ENCODE measurements around the gene PTGES. TPM values are rescaled to one million over a fixed set of nuclear protein-coding genes. Genes with fewer than 3 reads are reported as not detected.
"Not testable (repeated sequence)": the region's sequence is repeated elsewhere in the genome, so short reads cannot be mapped to it uniquely, and the experiment has no call there.

PTGES gene
- polyA plus RNA-seq, 3 donors: 0.29 to 1.8 (median 0.84) TPM

- H2AFZ ChIP-seq (ENCODE audit: insufficient read depth, low read depth, low read length, poor library complexity, severe bottlenecking): no peak overlapping the region
- H4K20me1 ChIP-seq (ENCODE audit: insufficient read depth, low read length): no peaks in the 10 kb centered on the region
- no peaks in the 10 kb centered on the region for H3K79me2 ChIP-seq (ENCODE audit: insufficient read depth, low read length)
- H3K4me2 ChIP-seq (replicated peaks; ENCODE audit: extremely low read depth, low read length, poor library complexity, severe bottlenecking): no peak overlapping the region
- H3K27me3 ChIP-seq (ENCODE audit: control insufficient read depth in 2 of 2, insufficient read depth in 2 of 2, low read length in 2 of 2): peaks cover 0 to 22% of the 10 kb centered on the region in 2 donors
- no peak overlapping the region for H3K27ac ChIP-seq (ENCODE audit: low read depth in 1 of 2, low read length in 2 of 2)
- no peaks in the 10 kb centered on the region for H3K9me3 ChIP-seq (replicated peaks in 1 of 2; ENCODE audit: control insufficient read depth in 1 of 2, insufficient read depth in 1 of 2, low read length in 2 of 2)
- intact Hi-C loops (cut with micrococcal nuclease): no loop called here
- H3K9me3 Mint-ChIP-seq: no peaks in the 10 kb centered on the region
- no peaks in the 10 kb centered on the region for H3K36me3 ChIP-seq (replicated peaks in 1 of 2; ENCODE audit: control insufficient read depth in 1 of 2, insufficient read depth in 2 of 2, low read length in 2 of 2)
- H3K36me3 Mint-ChIP-seq: peaks cover 0 to 5% of the 10 kb centered on the region in 2 donors
- H3K27ac Mint-ChIP-seq: peak overlapping the region in 1 of 7 donors; percentile 50
- peaks cover 40% of the 10 kb centered on the region for H3K4me1 Mint-ChIP-seq
- WGBS (ENCODE audit: insufficient coverage): 96% methylated on average over 9 of the region's 9 CpGs
- H3K27me3 Mint-ChIP-seq (ENCODE audit: low read depth in 3 of 3): peaks cover 19 to 42% (median 29%) of the 10 kb centered on the region in 3 donors
- DNase-seq: no peak
- H3K4me1 ChIP-seq (ENCODE audit: control insufficient read depth in 1 of 2, insufficient read depth in 2 of 2, low read length in 2 of 2): peaks cover 13 to 25% of the 10 kb centered on the region in 2 donors
- H3K4me3 ChIP-seq (replicated peaks in 1 of 3; ENCODE audit: low read depth in 2 of 3, low read length in 3 of 3): no peak overlapping the region
- H3K4me3 Mint-ChIP-seq: no peak overlapping the region
- H3K9ac ChIP-seq (ENCODE audit: insufficient read depth, low read length, poor library complexity, severe bottlenecking): no peak overlapping the region
- no peak for TF ChIP-seq CTCF (IDR thresholded peaks at IDR 0.05)
Observed at GRCh38 chr9:129750013-129750638, 2.7 kb downstream of the PTGES start.

GRCh38 chr9:129749575-129749974 lies 3.3 kb downstream of the PTGES start:
- no peak overlapping the region for H3K9ac ChIP-seq (ENCODE audit: insufficient read depth, low read length, poor library complexity, severe bottlenecking)
- H3K27me3 ChIP-seq (ENCODE audit: control insufficient read depth in 2 of 2, insufficient read depth in 2 of 2, low read length in 2 of 2): peaks cover 0 to 22% of the 10 kb centered on the region in 2 donors
- H3K4me1 ChIP-seq (ENCODE audit: control insufficient read depth in 1 of 2, insufficient read depth in 2 of 2, low read length in 2 of 2): peaks cover 13 to 25% of the 10 kb centered on the region in 2 donors
- 100% methylated on average over 5 of the region's 6 CpGs for WGBS (ENCODE audit: insufficient coverage)
- intact Hi-C loops (cut with micrococcal nuclease): no loop called here
- no peaks in the 10 kb centered on the region for H4K20me1 ChIP-seq (ENCODE audit: insufficient read depth, low read length)
- no peak overlapping the region for H3K4me2 ChIP-seq (replicated peaks; ENCODE audit: extremely low read depth, low read length, poor library complexity, severe bottlenecking)
- H3K9me3 ChIP-seq (replicated peaks in 1 of 2; ENCODE audit: control insufficient read depth in 1 of 2, insufficient read depth in 1 of 2, low read length in 2 of 2): no peaks in the 10 kb centered on the region
- H3K27ac ChIP-seq (ENCODE audit: low read depth in 1 of 2, low read length in 2 of 2): no peak overlapping the region
- Mint-ChIP-seq H3K36me3 (peaks cover 0 to 5% of the 10 kb centered on the region in 2 donors), H3K4me1 (peaks cover 39% of the 10 kb centered on the region), H3K27ac (peak overlapping the region in 1 of 7 donors; percentile 7), H3K9me3 (no peaks in the 10 kb centered on the region), H3K4me3 (no peak overlapping the region), H3K27me3 (ENCODE audit: low read depth in 3 of 3) (peaks cover 19 to 43% (median 28%) of the 10 kb centered on the region in 3 donors)
- no peaks in the 10 kb centered on the region for H3K79me2 ChIP-seq (ENCODE audit: insufficient read depth, low read length)
- DNase-seq: no peak
- no peak for TF ChIP-seq CTCF (IDR thresholded peaks at IDR 0.05)
- no peak overlapping the region for H3K4me3 ChIP-seq (replicated peaks in 1 of 3; ENCODE audit: low read depth in 2 of 3, low read length in 3 of 3)
- H3K36me3 ChIP-seq (replicated peaks in 1 of 2; ENCODE audit: control insufficient read depth in 1 of 2, insufficient read depth in 2 of 2, low read length in 2 of 2): no peaks in the 10 kb centered on the region
- H2AFZ ChIP-seq (ENCODE audit: insufficient read depth, low read depth, low read length, poor library complexity, severe bottlenecking): no peak overlapping the region

- H3K9ac ChIP-seq (ENCODE audit: insufficient read depth, low read length, poor library complexity, severe bottlenecking); H3K4me2 ChIP-seq (replicated peaks; ENCODE audit: extremely low read depth, low read length, poor library complexity, severe bottlenecking); H3K4me3 Mint-ChIP-seq; intact Hi-C loops (cut with micrococcal nuclease); H3K27ac Mint-ChIP-seq; H3K36me3 Mint-ChIP-seq; H2AFZ ChIP-seq (ENCODE audit: insufficient read depth, low read depth, low read length, poor library complexity, severe bottlenecking); H4K20me1 ChIP-seq (ENCODE audit: insufficient read depth, low read length); H3K79me2 ChIP-seq (ENCODE audit: insufficient read depth, low read length); H3K36me3 ChIP-seq (replicated peaks in 1 of 2; ENCODE audit: control insufficient read depth in 1 of 2, insufficient read depth in 2 of 2, low read length in 2 of 2); H3K9me3 Mint-ChIP-seq; H3K4me3 ChIP-seq (replicated peaks in 1 of 3; ENCODE audit: low read depth in 2 of 3, low read length in 3 of 3); H3K9me3 ChIP-seq (replicated peaks in 1 of 2; ENCODE audit: control insufficient read depth in 1 of 2, insufficient read depth in 1 of 2, low read length in 2 of 2); DNase-seq; H3K27ac ChIP-seq (ENCODE audit: low read depth in 1 of 2, low read length in 2 of 2): not testable (repeated sequence)
- H3K4me1 Mint-ChIP-seq: peaks cover 38% of the 10 kb centered on the region
- 100% methylated on average over 1 of the region's 4 CpGs for WGBS (ENCODE audit: insufficient coverage)
- Histone ChIP-seq H3K4me1 (ENCODE audit: control insufficient read depth in 1 of 2, insufficient read depth in 2 of 2, low read length in 2 of 2) (peaks cover 13 to 25% of the 10 kb centered on the region in 2 donors), H3K27me3 (ENCODE audit: control insufficient read depth in 2 of 2, insufficient read depth in 2 of 2, low read length in 2 of 2) (peaks cover 0 to 20% of the 10 kb centered on the region in 2 donors)
- peaks cover 22 to 44% (median 29%) of the 10 kb centered on the region in 3 donors for H3K27me3 Mint-ChIP-seq (ENCODE audit: low read depth in 3 of 3)
Observed at GRCh38 chr9:129749052-129749451, 3.8 kb downstream of the PTGES start.
